H9 (cell line): Measurements from ENCODE around the gene RARG. TPM values are rescaled to one million over a fixed set of nuclear protein-coding genes. Genes with fewer than 3 reads are reported as not detected.

Experiments used
- DNase-seq: peaks from one replicate; pipeline ENCODE4 v3.0.0-alpha.2; 2017
- H2AFZ ChIP-seq: one replicate; pipeline ENCODE4 v1.6.1; 2013; ENCODE audit warnings: mild to moderate bottlenecking, low read length, control low read depth, moderate library complexity
- H2AK5ac ChIP-seq: 2 replicates; pipeline ENCODE4 v1.6.1; 2013; ENCODE audit warnings: low read length, control low read depth, mixed read lengths; ENCODE audit not compliant: insufficient read length
- H2BK120ac ChIP-seq: one replicate; pipeline ENCODE4 v1.6.1; 2013; ENCODE audit warnings: low read depth, mild to moderate bottlenecking, low read length, control low read depth, inconsistent platforms; ENCODE audit not compliant: poor library complexity, severe bottlenecking
- H2BK12ac ChIP-seq: 2 replicates; pipeline ENCODE4 v1.6.1; 2013; ENCODE audit warnings: low read length, control low read depth, mixed read lengths, low read depth; ENCODE audit not compliant: insufficient read length
- H2BK15ac ChIP-seq: 2 replicates; pipeline ENCODE4 v1.6.1; 2013; ENCODE audit warnings: low read depth, low read length, control low read depth
- H2BK20ac ChIP-seq: one replicate; pipeline ENCODE4 v1.6.1; 2013; ENCODE audit warnings: low read depth, mild to moderate bottlenecking, low read length, control low read depth, inconsistent platforms; ENCODE audit not compliant: poor library complexity, severe bottlenecking
- H2BK5ac ChIP-seq: 2 replicates; pipeline ENCODE4 v1.6.1; 2013; ENCODE audit warnings: low read length, control low read depth, mixed read lengths; ENCODE audit not compliant: insufficient read length
- H3K14ac ChIP-seq: 2 replicates; pipeline ENCODE4 v1.6.1; 2013; ENCODE audit warnings: low read length, control low read depth; ENCODE audit not compliant: insufficient read depth
- H3K18ac ChIP-seq: 2 replicates; pipeline ENCODE4 v1.6.1; 2013; ENCODE audit warnings: low read depth, mild to moderate bottlenecking, mixed read lengths, low read length, control low read depth; ENCODE audit not compliant: insufficient read length
- H3K23ac ChIP-seq: 2 replicates; pipeline ENCODE4 v1.6.1; 2013; ENCODE audit warnings: low read length, control low read depth, mixed read lengths, low read depth; ENCODE audit not compliant: insufficient read length
- H3K23me2 ChIP-seq: 2 replicates; pipeline ENCODE4 v1.6.1; 2013; ENCODE audit warnings: low read depth, mild to moderate bottlenecking, mixed read lengths, low read length, control low read depth; ENCODE audit not compliant: insufficient read length, poor library complexity, severe bottlenecking
- H3K27ac ChIP-seq: 2 replicates; pipeline ENCODE4 v1.5.1; 2013; ENCODE audit warnings: low read length, control low read depth, mixed read lengths, low read depth; ENCODE audit not compliant: insufficient read length
- H3K27me3 ChIP-seq: 2 replicates; pipeline ENCODE4 v1.6.1; 2013; ENCODE audit warnings: low read length, control low read depth, inconsistent platforms; ENCODE audit not compliant: insufficient read depth
- H3K4ac ChIP-seq: 2 replicates; pipeline ENCODE4 v1.6.1; 2013; ENCODE audit warnings: low read depth, mild to moderate bottlenecking, control low read depth, inconsistent platforms, low read length, moderate library complexity
- H3K4me1 ChIP-seq: 2 replicates; pipeline ENCODE4 v1.6.1; 2013; ENCODE audit warnings: low read length, control low read depth, inconsistent platforms; ENCODE audit not compliant: insufficient read depth
- H3K4me2 ChIP-seq: 2 replicates; pipeline ENCODE4 v1.6.1; 2013; ENCODE audit warnings: low read length, control low read depth, mixed read lengths; ENCODE audit not compliant: insufficient read length, insufficient read depth
- H3K56ac ChIP-seq: 2 replicates; pipeline ENCODE4 v1.6.1; 2013; ENCODE audit warnings: low read depth, mild to moderate bottlenecking, mixed read lengths, low read length, control low read depth; ENCODE audit not compliant: insufficient read length
- H3K79me1 ChIP-seq: 2 replicates; pipeline ENCODE4 v1.6.1; 2013; ENCODE audit warnings: low read depth, mild to moderate bottlenecking, moderate library complexity, low read length, control low read depth, inconsistent platforms; ENCODE audit not compliant: insufficient read depth, poor library complexity, severe bottlenecking
- H3K79me2 ChIP-seq: 2 replicates; pipeline ENCODE4 v1.6.1; 2013; ENCODE audit warnings: low read length, control low read depth, inconsistent platforms; ENCODE audit not compliant: insufficient read depth
- H3K9ac ChIP-seq: 2 replicates; pipeline ENCODE4 v1.6.1; 2013; ENCODE audit warnings: low read length, control low read depth, mixed read lengths; ENCODE audit not compliant: insufficient read length; ENCODE audit errors: extremely low read depth
- H3K9me3 ChIP-seq: one replicate; pipeline ENCODE4 v1.6.1; 2013; ENCODE audit warnings: low read depth, low read length, inconsistent platforms; ENCODE audit not compliant: control insufficient read depth
- H3T11ph ChIP-seq: one replicate; pipeline ENCODE4 v1.6.1; 2013; ENCODE audit warnings: mild to moderate bottlenecking, low read length, control low read depth, inconsistent platforms
- H4K20me1 ChIP-seq: one replicate; pipeline ENCODE4 v1.6.1; 2013; ENCODE audit not compliant: control insufficient read depth, insufficient read length, insufficient read depth
- H4K5ac ChIP-seq: 2 replicates; pipeline ENCODE4 v1.6.1; 2013; ENCODE audit warnings: low read depth, mild to moderate bottlenecking, mixed read lengths, low read length, control low read depth; ENCODE audit not compliant: insufficient read length
- H4K8ac ChIP-seq: replicated peaks from 2 replicates; pipeline ENCODE4 v1.6.1; 2013; ENCODE audit warnings: low read length, control low read depth, mixed read lengths, low read depth; ENCODE audit not compliant: insufficient read length
- H4K91ac ChIP-seq: 2 replicates; pipeline ENCODE4 v1.6.1; 2013; ENCODE audit warnings: low read depth, mild to moderate bottlenecking, moderate library complexity, mixed read lengths, low read length, control low read depth; ENCODE audit not compliant: insufficient read length
- H3K27ac Mint-ChIP-seq, 3 experiments: 2 replicates in 2 of 3; 3 replicates in 1 of 3; pipeline ENCODE4 v1.8.0; 2020 to 2021; ENCODE audit warnings: mixed read lengths in 3 of 3, mild to moderate bottlenecking in 1 of 3, moderate library complexity in 1 of 3
- H3K27me3 Mint-ChIP-seq: 2 replicates; pipeline ENCODE4 v1.8.0; 2021; ENCODE audit warnings: low read depth, mild to moderate bottlenecking, moderate library complexity, mixed read lengths
- H3K36me3 Mint-ChIP-seq, 3 experiments: 2 replicates in 2 of 3; 3 replicates in 1 of 3; pipeline ENCODE4 v1.8.0; 2020 to 2021; ENCODE audit warnings: low read depth in 3 of 3, mixed read lengths in 3 of 3; ENCODE audit not compliant: insufficient read depth in 1 of 3
- H3K4me1 Mint-ChIP-seq, 2 experiments: 2 replicates each; pipeline ENCODE4 v1.8.0; 2020; ENCODE audit warnings: mixed read lengths in 2 of 2
- H3K4me3 Mint-ChIP-seq, 2 experiments: 2 replicates in 1 of 2; 3 replicates in 1 of 2; pipeline ENCODE4 v1.8.0; 2020 to 2021; ENCODE audit warnings: mild to moderate bottlenecking in 2 of 2, mixed read lengths in 2 of 2, moderate library complexity in 1 of 2
- H3K9me3 Mint-ChIP-seq, 2 experiments: 2 replicates in 1 of 2; 3 replicates in 1 of 2; pipeline ENCODE4 v1.8.0; 2020; ENCODE audit warnings: mild to moderate bottlenecking in 2 of 2, mixed read lengths in 2 of 2, moderate library complexity in 1 of 2
- WGBS: extraction: QIAGEN DNeasy Blood & Tissue Kit; methylation state at CpG from one replicate; pipeline ENCODE4 v1.1.7; 2013; ENCODE audit warnings: missing lambda C conversion rate, low lambda C conversion rate, mixed read lengths; ENCODE audit not compliant: insufficient read length; ENCODE audit errors: extremely low coverage; 5-methylcytosine and 5-hydroxymethylcytosine counted together
- total RNA-seq: library from RNA; stranded (reverse); gene quantifications from 2 replicates; pipeline ENCODE4 v1.2.1, GENCODE V29; 2021
- TF ChIP-seq, protein P1 (sequence below): fragments of 200-600 bp; sonication (generic); conservative IDR thresholded peaks from 3 replicates; pipeline ENCODE4 v1.8.0; 2021; ENCODE audit warnings: antibody characterized with exemption, mild to moderate bottlenecking

RARG gene
- total RNA-seq, 1 experiment from 2014 or later: 43.7 TPM

DNA sequence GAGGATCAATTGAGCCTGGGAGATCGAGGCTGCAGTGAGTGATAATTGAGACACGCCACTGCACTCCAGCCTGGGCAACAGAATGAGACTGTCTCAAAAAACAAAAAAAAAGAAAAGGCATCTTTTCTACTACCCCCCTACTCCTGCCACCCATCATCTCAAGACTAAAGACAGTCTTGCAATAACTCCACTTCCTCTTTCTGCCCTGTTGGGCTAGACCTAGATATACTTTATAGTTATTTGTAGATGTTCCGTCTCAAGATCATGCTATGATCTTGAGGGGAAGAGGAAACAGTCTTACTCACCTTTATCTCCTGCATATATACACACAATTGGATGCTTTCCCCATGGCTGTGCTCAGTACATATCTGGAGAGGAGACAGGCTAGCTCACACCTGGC lies 24.0 kb upstream of the RARG start:
- no CpG with 5 or more reads among the region's 3 CpGs for WGBS
- no peak overlapping the region for H2BK5ac ChIP-seq
- H3K9ac ChIP-seq: no peak overlapping the region
- TF ChIP-seq, protein P1, sequence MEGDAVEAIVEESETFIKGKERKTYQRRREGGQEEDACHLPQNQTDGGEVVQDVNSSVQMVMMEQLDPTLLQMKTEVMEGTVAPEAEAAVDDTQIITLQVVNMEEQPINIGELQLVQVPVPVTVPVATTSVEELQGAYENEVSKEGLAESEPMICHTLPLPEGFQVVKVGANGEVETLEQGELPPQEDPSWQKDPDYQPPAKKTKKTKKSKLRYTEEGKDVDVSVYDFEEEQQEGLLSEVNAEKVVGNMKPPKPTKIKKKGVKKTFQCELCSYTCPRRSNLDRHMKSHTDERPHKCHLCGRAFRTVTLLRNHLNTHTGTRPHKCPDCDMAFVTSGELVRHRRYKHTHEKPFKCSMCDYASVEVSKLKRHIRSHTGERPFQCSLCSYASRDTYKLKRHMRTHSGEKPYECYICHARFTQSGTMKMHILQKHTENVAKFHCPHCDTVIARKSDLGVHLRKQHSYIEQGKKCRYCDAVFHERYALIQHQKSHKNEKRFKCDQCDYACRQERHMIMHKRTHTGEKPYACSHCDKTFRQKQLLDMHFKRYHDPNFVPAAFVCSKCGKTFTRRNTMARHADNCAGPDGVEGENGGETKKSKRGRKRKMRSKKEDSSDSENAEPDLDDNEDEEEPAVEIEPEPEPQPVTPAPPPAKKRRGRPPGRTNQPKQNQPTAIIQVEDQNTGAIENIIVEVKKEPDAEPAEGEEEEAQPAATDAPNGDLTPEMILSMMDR: no peak
- peaks cover 3% of the 10 kb centered on the region; the same call in 1 of the 2 replicates for H3K79me2 ChIP-seq
- H3K4me1 Mint-ChIP-seq: peaks cover 13 to 16% of the 10 kb centered on the region in 2 experiments
- no peak overlapping the region for H2AK5ac ChIP-seq
- H3K27me3 Mint-ChIP-seq: no peaks in the 10 kb centered on the region
- H4K5ac ChIP-seq: no peak overlapping the region
- no peaks in the 10 kb centered on the region for H3K9me3 ChIP-seq
- H3K27ac Mint-ChIP-seq: no peak overlapping the region
- H2BK15ac ChIP-seq: no peak overlapping the region
- no peak for DNase-seq
- peaks cover 14% of the 10 kb centered on the region for H3K23me2 ChIP-seq
- no peaks in the 10 kb centered on the region for H3K27me3 ChIP-seq
- H2AFZ ChIP-seq: no peak overlapping the region
- H3K4ac ChIP-seq: no peak overlapping the region
- H2BK12ac ChIP-seq: no peak overlapping the region
- no peak overlapping the region for H4K8ac ChIP-seq
- H2BK20ac ChIP-seq: no peak overlapping the region
- H3K36me3 Mint-ChIP-seq: peaks cover 3 to 6% (median 5%) of the 10 kb centered on the region in 3 experiments; a peak in 4 of 7 replicates
- no peak overlapping the region for H3K14ac ChIP-seq
- H3K56ac ChIP-seq: no peak overlapping the region
- peaks cover 2% of the 10 kb centered on the region; the same call in 1 of the 2 replicates for H3K4me1 ChIP-seq
- H3K4me2 ChIP-seq: no peak overlapping the region
- no peak overlapping the region for H3T11ph ChIP-seq
- no peak overlapping the region for H4K91ac ChIP-seq
- H3K18ac ChIP-seq: no peak overlapping the region
- H4K20me1 ChIP-seq: no peaks in the 10 kb centered on the region
- no peak overlapping the region for H3K27ac ChIP-seq
- no peaks in the 10 kb centered on the region for H3K9me3 Mint-ChIP-seq
- no peak overlapping the region for H3K23ac ChIP-seq
- H2BK120ac ChIP-seq: no peak overlapping the region
- no peak overlapping the region for H3K4me3 Mint-ChIP-seq
- H3K79me1 ChIP-seq: peaks cover 4% of the 10 kb centered on the region
